Sigmoid colon (tissue), 4 donors: ENCODE results near the gene SKAP1.

Source experiments
- CTCF ChIP-seq, 4 experiments: fragments of 450-650 bp in 3 of 4; fragments of 200-600 bp in 1 of 4; IDR thresholded peaks; one replicate each; pipeline ENCODE4 v1.5.1; 2016 to 2019; ENCODE audit warnings: antibody characterized with exemption in 4 of 4, mild to moderate bottlenecking in 3 of 4, moderate library complexity in 2 of 4
- POLR2A ChIP-seq, 2 donors: fragments of 450-650 bp; IDR thresholded peaks; one replicate each; pipeline ENCODE4 v1.6.1; 2016; ENCODE audit warnings: antibody characterized with exemption in 2 of 2, mild to moderate bottlenecking in 2 of 2, moderate library complexity in 2 of 2
- POLR2AphosphoS5 ChIP-seq, 4 donors: sonication (generic); formaldehyde crosslinking; IDR thresholded peaks; one replicate each; pipeline ENCODE4 v1.6.1; 2017; ENCODE audit warnings: antibody characterized with exemption in 4 of 4

- TF ChIP-seq CTCF (IDR thresholded peaks at IDR 0.05) (no peak), POLR2AphosphoS5 (IDR thresholded peaks at IDR 0.05) (no peak), POLR2A (IDR thresholded peaks at IDR 0.05) (no peak)
Measured at GRCh38 chr17:48211787-48212186, 218.2 kb downstream of the SKAP1 start.
